ENCODE measurements around the gene RDH5.
A peak's percentile ranks its signal among the peaks of the same experiment; 100 is the strongest.

The RDH5 gene

GRCh38 chr12:55728186-55728938, 8.2 kb downstream of the RDH5 start:
- DNase-seq (ENCODE audit: low spot score) = no peak

- DNase-seq (ENCODE audit: low spot score) = peak; percentile 96
Measured at GRCh38 chr12:55728939-55729818, 9.0 kb downstream of the RDH5 start, which contains the start of gene CD63. CD63 (minus strand) TSS chr12:55729009; CDS start chr12:55728341, 668 bp downstream.

- DNase-seq (ENCODE audit: low spot score) = no peak
Measured at GRCh38 chr12:55729819-55730818, 9.9 kb downstream of the RDH5 start.

GRCh38 chr12:55732288-55732687, 12.1 kb downstream of the RDH5 start:
- DNase-seq (ENCODE audit: low spot score) = no peak

- no peak for DNase-seq (ENCODE audit: low spot score)
Measured at GRCh38 chr12:55733021-55733555, 12.9 kb downstream of the RDH5 start.

- DNase-seq (ENCODE audit: low spot score) = no peak
Measured at GRCh38 chr12:55733858-55734257, 13.7 kb downstream of the RDH5 start.

- DNase-seq (ENCODE audit: low spot score) = no peak
Measured at GRCh38 chr12:55734595-55734994, 14.4 kb downstream of the RDH5 start.

- no peak for DNase-seq (ENCODE audit: low spot score)
Measured at GRCh38 chr12:55736076-55736475, 15.9 kb downstream of the RDH5 start.

GRCh38 chr12:55736780-55737580, 16.8 kb downstream of the RDH5 start:
- peak; percentile 80 for DNase-seq (ENCODE audit: low spot score)

GRCh38 chr12:55737581-55738122, 17.5 kb downstream of the RDH5 start:
- no peak for DNase-seq (ENCODE audit: low spot score)

- peak; percentile 59 for DNase-seq (ENCODE audit: low spot score)
Measured at GRCh38 chr12:55738123-55739024, 18.2 kb downstream of the RDH5 start.

GRCh38 chr12:55739025-55739378, 18.8 kb downstream of the RDH5 start:
- DNase-seq (ENCODE audit: low spot score) = no peak

GRCh38 chr12:55741931-55742680, 21.9 kb downstream of the RDH5 start:
- no peak for DNase-seq (ENCODE audit: low spot score)

GRCh38 chr12:55742719-55743405, 22.7 kb downstream of the RDH5 start, which contains the start of gene GDF11:
GDF11 (plus strand) TSS chr12:55743122; CDS start chr12:55743317, 195 bp downstream.
- DNase-seq (ENCODE audit: low spot score) = peak; percentile 93

- peak; percentile 56 for DNase-seq (ENCODE audit: low spot score)
Measured at GRCh38 chr12:55743406-55744339, 23.5 kb downstream of the RDH5 start.

- no peak for DNase-seq (ENCODE audit: low spot score)
Measured at GRCh38 chr12:55744340-55745030, 24.3 kb downstream of the RDH5 start.
